Spleen (tissue), 11 donors: ENCODE results near the gene LOXL4. TPM values are rescaled to one million over a fixed set of nuclear protein-coding genes. Genes with fewer than 3 reads are reported as not detected.
"Not testable (repeated sequence)": the region's sequence is repeated elsewhere in the genome, so short reads cannot be mapped to it uniquely, and the experiment has no call there.

Source experiments
- DNase-seq: peaks from one replicate; pipeline ENCODE4 v3.0.0-alpha.2; 2020
- H3K27ac ChIP-seq, 8 donors: fragments of 200-600 bp; sonication (generic) in 7 of 8; 1 replicate in 4 of 8; 2 replicates in 4 of 8; pipeline versions ENCODE4 v1.5.0 to v1.8.0; 2016 to 2021; ENCODE audit warnings: inconsistent platforms in 4 of 8, mild to moderate bottlenecking in 4 of 8, moderate library complexity in 1 of 8
- H3K27me3 ChIP-seq, 7 donors: fragments of 200-600 bp; sonication (generic) in 6 of 7; replicated peaks in 1 of 7; 1 replicate in 4 of 7; 2 replicates in 3 of 7; pipeline versions ENCODE4 v1.5.0 to v1.8.0; 2016 to 2021; ENCODE audit warnings: inconsistent platforms in 3 of 7, mild to moderate bottlenecking in 1 of 7
- H3K36me3 ChIP-seq, 6 donors: fragments of 200-600 bp; sonication (generic) in 5 of 6; 1 replicate in 4 of 6; 2 replicates in 2 of 6; pipeline versions ENCODE4 v1.5.0 to v1.8.0; 2016 to 2021; ENCODE audit warnings: inconsistent platforms in 2 of 6
- H3K4me1 ChIP-seq, 6 donors: fragments of 200-600 bp; sonication (generic) in 5 of 6; 1 replicate in 3 of 6; 2 replicates in 3 of 6; pipeline versions ENCODE4 v1.5.0 to v1.8.0; 2016 to 2021; ENCODE audit warnings: inconsistent platforms in 3 of 6
- H3K4me3 ChIP-seq, 8 donors: fragments of 200-600 bp; sonication (generic) in 7 of 8; 1 replicate in 4 of 8; 2 replicates in 4 of 8; pipeline versions ENCODE4 v1.5.0 to v1.8.0; 2016 to 2021; ENCODE audit warnings: inconsistent platforms in 4 of 8, mild to moderate bottlenecking in 4 of 8, moderate library complexity in 2 of 8
- H3K9me3 ChIP-seq, 8 donors: fragments of 200-600 bp; sonication (generic) in 7 of 8; 1 replicate in 4 of 8; 2 replicates in 4 of 8; pipeline versions ENCODE4 v1.5.0 to v1.8.0; 2016 to 2021; ENCODE audit warnings: inconsistent platforms in 4 of 8
- CTCF ChIP-seq, 11 experiments: fragments of 200-600 bp in 7 of 11; fragments of 450-650 bp in 4 of 11; sonication (generic) in 4 of 11; IDR thresholded peaks in 8 of 11; conservative IDR thresholded peaks in 3 of 11; 1 replicate in 7 of 11; 2 replicates in 4 of 11; pipeline versions ENCODE4 v1.4.0 to v1.8.0; 2016 to 2021; ENCODE audit warnings: antibody characterized with exemption in 11 of 11, inconsistent platforms in 4 of 11, mild to moderate bottlenecking in 1 of 11
- POLR2A ChIP-seq, 3 donors: fragments of 450-650 bp; IDR thresholded peaks; one replicate each; pipeline ENCODE4 v1.5.1; 2017; ENCODE audit warnings: antibody characterized with exemption in 3 of 3, mild to moderate bottlenecking in 1 of 3
- POLR2AphosphoS5 ChIP-seq, 3 donors: sonication (generic); formaldehyde crosslinking; IDR thresholded peaks; one replicate each; pipeline ENCODE4 v1.5.1; 2017; ENCODE audit warnings: antibody characterized with exemption in 3 of 3
- WGBS, 5 donors: extraction: QIAGEN DNeasy Blood & Tissue Kit in 3 of 5; methylation state at CpG; one replicate each; pipeline versions ENCODE4 v1.1.5 to v1.1.7; 2013 to 2018; 5-methylcytosine and 5-hydroxymethylcytosine counted together
- intact Hi-C: fragments of 100-400 bp; cut with DNase I; formaldehyde crosslinking; loops from one replicate; pipeline ENCODE4 v1.15.0; 2023; ENCODE audit warnings: low total_unique reads
- polyA plus RNA-seq, 3 donors: library from polyadenylated mRNA; stranded (reverse); fragments of 200-250 nt; gene quantifications; one replicate each; pipeline ENCODE4 v1.2.1, GENCODE V29; 2013
- total RNA-seq, 7 donors: library from RNA; depleted of rRNA in 3 of 7; stranded (reverse); fragments of >200 nt in 3 of 7; fragmentation: NEBNext Ultra II Directional in 4 of 7; extraction: Animal tissue kit (Norgen Biotek cat#: 25700) in 4 of 7; gene quantifications; one replicate each; pipeline versions ENCODE4 v1.1.0 to v1.2.1, GENCODE V29; 2016 to 2021
- donor health status: healthy with polysubstance abuse.
- donor health status: DM: no; HTN: no; CAD: no; lungs with moderate emphysema.
- donor health status: DM: no; HTN: no; CAD: no.
- donor health status: Bipolar disorder and iron deficiency.
- donor health status: healthy.
- donor health status: DM: no; HTN: no; CAD: no.
- donor health status: DM: yes; HTN: yes; CAD: no.

The LOXL4 gene
- total and polyA plus RNA-seq, 10 donors, result 0.39 to 6.1 (median 1.7) TPM

GRCh38 chr10:98238391-98238790 lies 29.6 kb downstream of the LOXL4 start:
- Histone ChIP-seq H3K4me1 (peaks cover 0 to 7% (median 0%) of the 10 kb centered on the region in 6 donors), H3K9me3 (no peaks in the 10 kb centered on the region), H3K27me3 (no peaks in the 10 kb centered on the region), H3K27ac (no peak overlapping the region), H3K4me3 (no peak overlapping the region), H3K36me3 (peaks cover 2 to 100% (median 53%) of the 10 kb centered on the region in 6 donors)
- intact Hi-C loops, result no loop called here
- no peak for TF ChIP-seq POLR2A (IDR thresholded peaks at IDR 0.05)
- 57 to 88% (median 78%) methylated on average over 1 of the region's 1 CpG for WGBS, 5 donors
- DNase-seq, result no peak

GRCh38 chr10:98236862-98237261 lies 31.1 kb downstream of the LOXL4 start:
- 88 to 97% (median 93%) methylated on average over 5 of the region's 5 CpGs for WGBS, 5 donors
- H3K27ac ChIP-seq, result no peak overlapping the region
- H3K4me3 ChIP-seq, result no peak overlapping the region
- TF ChIP-seq CTCF (IDR thresholded peaks at IDR 0.05 in 8 of 11, conservative IDR thresholded peaks at IDR 0.05 in 3 of 11) (no peak), POLR2AphosphoS5 (IDR thresholded peaks at IDR 0.05) (no peak), POLR2A (IDR thresholded peaks at IDR 0.05) (no peak)
- no peaks in the 10 kb centered on the region for H3K9me3 ChIP-seq
- no peak for DNase-seq
- peaks cover 0 to 7% (median 0%) of the 10 kb centered on the region in 6 donors for H3K4me1 ChIP-seq
- H3K27me3 ChIP-seq, result no peaks in the 10 kb centered on the region
- intact Hi-C loops, result no loop called here
- peaks cover 2 to 98% (median 52%) of the 10 kb centered on the region in 6 donors for H3K36me3 ChIP-seq

GRCh38 chr10:98235846-98236245 lies 32.1 kb downstream of the LOXL4 start:
- intact Hi-C loops, result no loop called here
- H3K4me3 ChIP-seq, result no peak overlapping the region
- peaks cover 0 to 7% (median 0%) of the 10 kb centered on the region in 6 donors for H3K4me1 ChIP-seq
- H3K27ac ChIP-seq, result no peak overlapping the region
- no peak for DNase-seq
- no peaks in the 10 kb centered on the region for H3K9me3 ChIP-seq
- peaks cover 2 to 98% (median 50%) of the 10 kb centered on the region in 6 donors for H3K36me3 ChIP-seq
- H3K27me3 ChIP-seq, result no peaks in the 10 kb centered on the region
- 83 to 93% (median 91%) methylated on average over 5 of the region's 5 CpGs for WGBS, 5 donors
- TF ChIP-seq CTCF (IDR thresholded peaks at IDR 0.05 in 8 of 11, conservative IDR thresholded peaks at IDR 0.05 in 3 of 11), result no peak
- TF ChIP-seq POLR2A (IDR thresholded peaks at IDR 0.05), result no peak

- H3K4me1 ChIP-seq, result no peaks in the 10 kb centered on the region
- no peak overlapping the region for H3K4me3 ChIP-seq
- peaks cover 0 to 60% (median 25%) of the 10 kb centered on the region in 6 donors for H3K36me3 ChIP-seq
- 83 to 92% (median 90%) methylated on average over 4 of the region's 4 CpGs for WGBS, 5 donors
- no peak for DNase-seq
- intact Hi-C loops, result no loop called here
- no peaks in the 10 kb centered on the region for H3K27me3 ChIP-seq
- H3K9me3 ChIP-seq, result peaks cover 0 to 13% (median 8%) of the 10 kb centered on the region in 8 donors
- TF ChIP-seq CTCF (IDR thresholded peaks at IDR 0.05 in 8 of 11, conservative IDR thresholded peaks at IDR 0.05 in 3 of 11) (no peak), POLR2A (IDR thresholded peaks at IDR 0.05) (no peak), POLR2AphosphoS5 (IDR thresholded peaks at IDR 0.05) (no peak)
- H3K27ac ChIP-seq, result no peak overlapping the region
These were observed 36.6 kb downstream of the LOXL4 start for GRCh38 chr10:98231417-98231816.

GRCh38 chr10:98228266-98228665 lies 39.7 kb downstream of the LOXL4 start:
- intact Hi-C loops, H3K27ac ChIP-seq, H3K4me3 ChIP-seq, DNase-seq, H3K27me3 ChIP-seq: not testable (repeated sequence)
- H3K36me3 ChIP-seq, result peaks cover 0 to 37% (median 2%) of the 10 kb centered on the region in 6 donors
- H3K9me3 ChIP-seq, result peaks cover 0 to 17% (median 14%) of the 10 kb centered on the region in 8 donors
- peaks cover 0 to 12% (median 3%) of the 10 kb centered on the region in 6 donors for H3K4me1 ChIP-seq
- WGBS, 5 donors, result 90 to 97% (median 92%) methylated on average over 1 of the region's 1 CpG

GRCh38 chr10:98227713-98228112 lies 40.3 kb downstream of the LOXL4 start:
- 96 to 100% (median 96%) methylated on average over 3 of the region's 3 CpGs for WGBS, 5 donors
- Histone ChIP-seq H3K4me1 (peaks cover 0 to 12% (median 3%) of the 10 kb centered on the region in 6 donors), H3K9me3 (peaks cover 0 to 17% (median 14%) of the 10 kb centered on the region in 8 donors), H3K36me3 (peaks cover 0 to 33% (median 2%) of the 10 kb centered on the region in 6 donors)
- DNase-seq, H3K4me3 ChIP-seq, H3K27ac ChIP-seq, intact Hi-C loops, H3K27me3 ChIP-seq: not testable (repeated sequence)
